ENCODE data around the gene CCDC97.
"Not testable (repeated sequence)": the region's sequence is repeated elsewhere in the genome, so short reads cannot be mapped to it uniquely, and the experiment has no call there.

GRCh38 chr19:41346916-41347315 lies 36.9 kb downstream of the CCDC97 start:
- not testable (repeated sequence) for TF ChIP-seq POLR2A, CTCF (IDR thresholded peaks at IDR 0.05)

Data from heart left ventricle (tissue), 13 donors.